GM18907 (cell line): ENCODE results near the gene PTCRA.
"Not testable (repeated sequence)": the region's sequence is repeated elsewhere in the genome, so short reads cannot be mapped to it uniquely, and the experiment has no call there.

Source experiments
- ATAC-seq: cut with Tn5 transposase; IDR thresholded peaks from one replicate; pipeline ENCODE4 v1.9.1; 2021; ENCODE audit warnings: mild to moderate bottlenecking, moderate library complexity; ENCODE audit not compliant: unreplicated experiment

Gene PTCRA

GRCh38 chr6:42939810-42940167 is 23.9 kb downstream of the PTCRA start:
- no peak for ATAC-seq

- no peak for ATAC-seq
Measured at GRCh38 chr6:42940493-42941045, 24.7 kb downstream of the PTCRA start.

GRCh38 chr6:42941356-42941755 is 25.5 kb downstream of the PTCRA start:
- not testable (repeated sequence) for ATAC-seq

GRCh38 chr6:42942444-42942843 is 26.6 kb downstream of the PTCRA start:
- no peak for ATAC-seq

GRCh38 chr6:42947950-42948349 is 32.1 kb downstream of the PTCRA start:
- no peak for ATAC-seq

- no peak for ATAC-seq
Measured at GRCh38 chr6:42952389-42952788, 36.5 kb downstream of the PTCRA start.

GRCh38 chr6:42954405-42954804 is 38.6 kb downstream of the PTCRA start:
- ATAC-seq = not testable (repeated sequence)

GRCh38 chr6:42958125-42958524 is 42.3 kb downstream of the PTCRA start:
- no peak for ATAC-seq

GRCh38 chr6:42959917-42960242 is 44.0 kb downstream of the PTCRA start:
- ATAC-seq = no peak

GRCh38 chr6:42960243-42961019 is 44.6 kb downstream of the PTCRA start, which contains the start of gene GNMT:
Gene GNMT, plus strand, starts transcription at chr6:42960754. Its CDS starts 14 bp downstream, at chr6:42960768.
- ATAC-seq = no peak

- no peak for ATAC-seq
Measured at GRCh38 chr6:42961020-42961470, 45.2 kb downstream of the PTCRA start.

GRCh38 chr6:42962096-42962495 is 46.2 kb downstream of the PTCRA start:
- no peak for ATAC-seq

- no peak for ATAC-seq
Measured at GRCh38 chr6:42962502-42963178, 46.8 kb downstream of the PTCRA start.

GRCh38 chr6:42963179-42963854 is 47.5 kb downstream of the PTCRA start:
- ATAC-seq = no peak

GRCh38 chr6:42963855-42964605 is 48.2 kb downstream of the PTCRA start:
- ATAC-seq = no peak

GRCh38 chr6:42966571-42966970 is 50.7 kb downstream of the PTCRA start:
- ATAC-seq = no peak

GRCh38 chr6:42967228-42967627 is 51.4 kb downstream of the PTCRA start:
- ATAC-seq = no peak

GRCh38 chr6:42968126-42968701 is 52.4 kb downstream of the PTCRA start:
- ATAC-seq = no peak

- ATAC-seq = no peak
Measured at GRCh38 chr6:42968783-42969182, 52.9 kb downstream of the PTCRA start.

- ATAC-seq = no peak
Measured at GRCh38 chr6:42969431-42969830, 53.6 kb downstream of the PTCRA start.
